Central memory CD4-positive, alpha-beta T cell (primary cell): Measurements from ENCODE around the gene NSMCE4A.
A peak's percentile ranks its signal among the peaks of the same experiment; 100 is the strongest.
"Not testable (repeated sequence)": the region's sequence is repeated elsewhere in the genome, so short reads cannot be mapped to it uniquely, and the experiment has no call there.

ENCODE experiments used
- DNase-seq: peaks from one replicate; pipeline ENCODE4 v3.0.0; 2022
- total RNA-seq, 3 experiments: gene quantifications; one replicate each; lab custom pipeline; 2026; lab: John Stamatoyannopoulos, UW

NSMCE4A gene, protein sequence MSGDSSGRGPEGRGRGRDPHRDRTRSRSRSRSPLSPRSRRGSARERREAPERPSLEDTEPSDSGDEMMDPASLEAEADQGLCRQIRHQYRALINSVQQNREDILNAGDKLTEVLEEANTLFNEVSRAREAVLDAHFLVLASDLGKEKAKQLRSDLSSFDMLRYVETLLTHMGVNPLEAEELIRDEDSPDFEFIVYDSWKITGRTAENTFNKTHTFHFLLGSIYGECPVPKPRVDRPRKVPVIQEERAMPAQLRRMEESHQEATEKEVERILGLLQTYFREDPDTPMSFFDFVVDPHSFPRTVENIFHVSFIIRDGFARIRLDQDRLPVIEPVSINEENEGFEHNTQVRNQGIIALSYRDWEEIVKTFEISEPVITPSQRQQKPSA
- 65.4 to 74.6 (median 69.6) reads per million in 3 experiments for total RNA-seq

DNA sequence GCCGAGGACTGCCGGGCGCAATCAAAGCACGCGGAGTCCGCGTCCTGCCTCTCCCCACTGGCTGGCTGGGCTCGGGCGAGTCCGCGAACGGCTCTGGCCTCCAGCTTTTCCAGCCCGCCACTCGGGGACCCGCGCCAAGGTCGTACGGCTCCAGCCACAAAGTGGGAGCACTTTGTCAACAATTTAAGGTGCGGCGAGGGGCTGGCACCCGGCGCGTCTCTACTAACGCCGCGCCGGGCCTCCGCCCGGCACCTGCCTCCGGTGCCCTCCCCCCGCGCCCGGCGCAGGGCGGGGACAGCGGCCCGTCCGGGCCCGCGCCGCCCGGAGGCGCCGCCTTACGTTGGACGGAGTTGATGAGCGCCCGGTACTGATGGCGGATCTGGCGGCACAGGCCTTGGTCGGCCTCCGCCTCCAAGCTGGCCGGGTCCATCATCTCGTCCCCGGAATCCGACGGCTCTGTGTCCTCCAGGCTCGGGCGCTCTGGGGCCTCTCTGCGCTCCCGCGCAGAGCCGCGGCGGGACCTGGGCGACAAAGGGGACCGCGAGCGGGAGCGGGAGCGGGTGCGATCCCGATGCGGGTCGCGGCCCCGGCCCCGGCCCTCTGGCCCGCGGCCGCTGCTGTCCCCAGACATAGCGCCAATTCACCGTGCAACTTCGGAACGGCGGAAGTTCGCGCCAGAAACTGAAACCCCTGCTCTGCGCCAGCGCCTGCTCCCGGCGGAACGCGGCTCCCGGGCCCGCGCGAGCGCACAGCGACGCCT is at the start of gene NSMCE4A:
TSS of gene NSMCE4A (minus strand) at position 683 of the 760 bp plus-strand sequence. CDS start at position 631, 52 bp downstream.
- DNase-seq: peak; percentile 56

DNA sequence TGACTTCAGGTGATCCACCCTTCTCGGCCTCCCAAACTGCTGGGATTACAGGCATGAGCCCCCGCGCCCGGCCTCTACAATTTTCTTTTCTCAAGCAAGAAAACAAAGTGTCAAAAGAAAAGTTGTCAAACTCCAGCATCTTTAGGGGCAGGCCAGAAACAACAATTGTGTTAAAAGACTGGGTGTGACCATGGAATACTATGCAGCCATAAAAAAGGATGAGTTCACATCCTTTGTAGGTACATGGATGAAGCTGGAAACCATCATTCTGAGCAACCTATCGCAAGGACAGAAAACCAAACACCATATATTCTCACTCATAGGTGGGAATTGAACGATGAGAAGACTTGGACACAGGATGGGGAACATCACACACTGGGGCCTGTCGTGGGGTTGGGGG is 48.2 kb upstream of the NSMCE4A start:
- not testable (repeated sequence) for DNase-seq

DNA sequence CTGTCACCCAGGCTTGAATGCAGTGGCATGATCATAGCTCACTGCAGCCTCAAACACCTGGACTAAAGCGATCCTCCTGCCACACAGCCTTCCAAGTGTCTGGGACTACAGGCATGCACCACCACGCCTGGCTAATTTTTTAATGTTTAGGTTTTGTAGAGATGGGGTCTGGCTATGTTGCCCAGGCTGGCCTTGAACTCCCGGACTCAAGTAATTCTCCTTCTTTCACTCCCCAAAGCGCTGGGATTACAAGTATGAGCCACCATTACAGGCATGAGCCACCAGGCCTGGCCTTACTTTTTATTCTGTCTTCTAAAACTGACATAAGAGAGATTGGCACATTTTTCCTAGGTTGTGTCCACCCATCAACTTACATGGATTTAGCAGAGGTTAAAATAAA is 47.3 kb upstream of the NSMCE4A start:
- no peak for DNase-seq

DNA sequence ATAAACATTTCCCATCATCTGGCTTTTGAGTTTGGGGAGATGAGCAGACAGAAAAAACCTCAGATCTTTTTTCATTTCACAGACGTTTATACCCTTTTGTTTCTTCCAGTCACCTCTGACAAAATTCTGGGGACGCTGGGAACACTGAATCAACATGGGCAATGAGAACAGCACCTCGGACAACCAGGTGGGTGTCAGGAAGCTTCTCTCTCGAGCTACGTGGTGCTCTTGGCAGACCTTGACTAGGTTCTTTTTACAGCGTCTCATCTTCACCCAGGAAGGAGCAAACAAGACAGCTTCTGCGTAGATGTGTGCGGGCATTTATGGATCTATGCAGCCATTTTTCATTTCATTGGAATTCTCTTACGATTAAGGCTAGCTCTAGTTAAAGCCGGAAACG is 46.8 kb upstream of the NSMCE4A start:
- no peak for DNase-seq

DNA sequence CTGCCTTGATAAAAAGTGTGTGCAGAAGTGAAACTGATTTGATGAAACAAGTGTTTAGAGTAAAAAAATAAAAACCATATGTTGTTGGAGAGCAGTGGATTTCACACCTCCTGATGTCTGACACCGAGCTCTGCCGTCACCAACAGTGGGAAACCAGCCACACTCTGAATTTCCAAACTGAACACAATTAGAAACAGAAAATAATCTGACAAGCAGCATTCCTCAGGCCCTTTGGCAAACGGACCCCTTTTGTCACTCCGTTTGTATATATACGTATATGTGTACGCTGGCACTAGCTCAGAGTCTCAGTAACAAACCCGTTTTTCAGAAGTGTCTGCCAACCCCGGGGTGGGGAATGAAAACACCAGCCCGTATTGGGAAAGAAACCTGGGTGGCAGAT is 46.4 kb upstream of the NSMCE4A start:
- DNase-seq: no peak

DNA sequence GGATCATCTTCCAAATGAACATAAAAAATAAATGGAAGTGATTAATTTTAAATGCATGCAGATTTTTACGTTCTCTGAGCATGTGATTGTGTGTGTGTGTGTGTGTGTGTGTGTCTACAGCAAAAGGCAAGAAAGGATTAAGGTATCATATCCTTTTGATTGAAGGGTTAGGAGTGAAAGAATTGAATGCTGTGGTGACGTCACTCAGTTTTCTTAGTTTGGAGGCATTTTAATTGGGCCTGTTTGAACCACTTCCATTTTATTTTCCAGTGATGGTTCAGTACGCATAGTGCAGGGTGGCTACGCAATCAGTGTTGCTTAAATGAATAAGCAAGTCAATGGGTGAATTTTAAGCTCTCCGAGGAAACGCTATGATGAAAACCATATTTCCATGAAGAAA is 45.2 kb upstream of the NSMCE4A start:
- no peak for DNase-seq

DNA sequence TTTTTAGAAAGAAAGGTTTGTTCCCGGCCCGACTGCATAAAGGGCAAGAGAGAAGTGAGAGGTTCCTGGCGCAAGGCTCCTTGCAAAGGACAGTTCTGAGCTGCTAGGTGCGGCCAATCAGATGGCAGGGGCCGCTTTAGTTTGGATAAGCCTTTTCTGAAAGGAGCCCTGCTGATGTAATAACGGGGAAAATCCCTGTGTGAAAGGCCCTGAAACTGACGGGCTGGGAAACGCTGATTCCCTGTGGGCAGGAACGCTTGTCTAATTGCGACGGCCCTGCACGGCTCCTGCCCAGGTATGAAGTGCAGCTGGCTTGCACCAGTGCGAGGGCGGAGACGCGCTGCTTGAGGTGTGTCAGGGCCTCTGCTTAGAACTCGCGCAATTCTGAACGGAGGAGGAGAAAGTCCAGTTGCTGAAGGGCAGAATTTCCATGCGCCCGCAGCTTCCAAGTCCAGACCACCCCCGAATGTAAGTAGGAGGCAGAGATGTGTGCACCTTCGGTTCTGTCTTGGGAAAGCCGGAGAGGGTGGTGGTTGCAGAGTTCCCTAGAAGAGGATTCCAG is 44.5 kb upstream of the NSMCE4A start:
- no peak for DNase-seq

DNA sequence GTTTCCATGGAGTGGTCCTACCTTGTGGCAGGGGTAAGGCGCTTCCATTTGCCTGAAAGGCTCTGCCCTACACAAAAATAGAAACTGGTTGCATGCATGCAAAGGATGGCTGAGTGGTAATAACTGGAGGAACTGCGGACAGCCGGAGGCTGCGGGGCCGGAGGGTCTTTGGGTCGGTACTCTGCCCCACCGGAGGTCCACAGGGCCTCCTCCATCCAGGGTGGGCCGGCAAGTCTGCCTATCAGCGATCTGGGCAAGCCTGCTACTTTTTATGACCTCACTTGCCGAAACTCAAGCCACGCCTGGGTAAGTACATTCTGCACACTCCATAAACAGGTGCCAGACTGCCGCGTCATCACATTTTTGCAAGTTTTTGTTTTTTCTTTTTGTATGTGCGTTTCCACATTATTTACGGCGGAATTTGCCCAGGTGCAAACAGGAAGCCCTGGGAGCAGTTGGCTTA is 44.0 kb upstream of the NSMCE4A start:
- DNase-seq: no peak

DNA sequence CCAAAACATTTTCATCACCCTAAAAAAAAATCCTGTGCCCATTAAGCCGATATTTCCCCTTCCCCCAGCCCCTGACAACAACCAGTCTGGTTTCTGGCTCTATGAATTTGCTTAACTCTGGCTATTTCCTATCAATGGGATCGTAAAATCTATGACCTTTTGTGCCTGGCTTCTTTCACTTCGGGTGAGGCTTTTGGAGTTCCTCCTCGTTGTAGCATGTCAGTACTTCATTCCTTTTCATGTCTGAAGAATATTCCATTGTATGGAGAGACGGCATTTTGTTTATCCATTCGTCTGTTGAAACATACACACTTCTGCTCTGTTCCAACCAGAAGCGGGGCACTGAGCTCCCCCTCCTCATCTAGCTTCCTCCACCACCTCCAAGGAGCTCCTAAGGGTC is 43.5 kb upstream of the NSMCE4A start:
- DNase-seq: no peak

DNA sequence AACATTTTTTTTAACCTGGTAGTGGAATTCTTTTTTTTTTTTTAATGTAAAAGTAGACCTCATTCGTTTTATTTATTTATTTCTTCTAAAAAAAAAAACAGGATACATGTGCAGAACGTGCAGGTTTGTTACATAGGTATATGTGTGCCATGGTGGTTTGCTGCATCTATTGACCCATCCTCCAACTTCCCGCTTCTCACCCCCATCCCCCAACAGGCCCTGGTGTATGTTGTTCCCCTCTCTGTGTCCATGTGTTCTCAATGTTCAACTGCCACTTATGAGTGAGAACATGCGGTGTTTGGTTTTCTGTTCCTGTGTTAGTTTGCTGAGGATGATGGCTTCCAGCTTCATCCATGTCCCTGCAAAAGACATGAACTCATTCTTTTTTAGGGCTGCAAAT is 42.9 kb upstream of the NSMCE4A start:
- not testable (repeated sequence) for DNase-seq

DNA sequence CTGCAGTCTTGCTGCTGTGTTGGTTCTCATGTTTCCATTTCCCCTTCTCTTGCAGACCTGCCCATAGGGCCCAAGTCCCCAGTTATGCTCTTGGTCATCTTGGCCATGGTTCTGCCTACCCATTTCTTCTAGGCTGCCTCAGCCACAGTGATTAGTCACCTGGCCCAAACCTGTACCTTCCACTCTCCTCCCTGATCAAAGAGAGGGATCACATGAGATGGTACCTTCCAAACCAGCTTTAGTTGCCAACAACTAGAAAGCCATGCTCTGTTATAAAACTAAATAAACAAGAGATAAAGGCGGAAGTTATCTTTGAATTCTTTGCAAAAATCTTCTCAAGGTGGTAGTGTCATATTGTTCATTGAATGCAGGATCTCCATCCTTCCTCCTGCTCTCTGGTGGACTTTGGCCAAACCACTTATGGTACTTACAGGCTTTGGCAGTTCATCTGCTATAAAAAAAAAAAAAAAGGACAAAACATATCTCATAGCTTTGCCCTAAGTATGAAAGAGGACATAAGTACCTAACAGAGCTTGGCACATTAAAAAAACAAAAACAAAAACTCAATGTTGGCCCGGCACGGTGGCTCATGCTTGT is 39.7 kb upstream of the NSMCE4A start:
- no peak for DNase-seq

DNA sequence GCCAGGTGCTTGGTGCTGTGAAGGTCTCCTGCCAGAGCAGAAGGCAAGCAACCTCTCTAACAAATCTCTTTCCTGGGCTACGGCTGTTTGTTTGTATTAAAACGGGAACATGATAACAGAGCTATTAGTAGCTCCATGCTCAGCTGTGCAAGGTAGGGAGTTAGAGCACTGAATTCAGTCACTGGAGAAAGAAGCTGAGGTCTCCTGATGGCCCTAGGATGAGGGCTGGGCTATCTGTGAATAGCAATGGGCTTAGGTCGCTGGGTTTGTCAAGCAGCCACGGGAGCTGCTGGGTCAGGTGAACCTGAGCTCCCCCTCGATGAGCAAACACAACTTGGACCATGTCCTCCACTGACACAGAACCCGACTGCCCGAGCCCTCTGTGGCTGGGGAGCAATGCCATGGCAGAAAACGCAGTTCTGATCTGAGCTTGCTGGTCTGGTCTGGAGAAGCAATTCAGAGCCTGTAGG is 38.3 kb upstream of the NSMCE4A start:
- DNase-seq: no peak

DNA sequence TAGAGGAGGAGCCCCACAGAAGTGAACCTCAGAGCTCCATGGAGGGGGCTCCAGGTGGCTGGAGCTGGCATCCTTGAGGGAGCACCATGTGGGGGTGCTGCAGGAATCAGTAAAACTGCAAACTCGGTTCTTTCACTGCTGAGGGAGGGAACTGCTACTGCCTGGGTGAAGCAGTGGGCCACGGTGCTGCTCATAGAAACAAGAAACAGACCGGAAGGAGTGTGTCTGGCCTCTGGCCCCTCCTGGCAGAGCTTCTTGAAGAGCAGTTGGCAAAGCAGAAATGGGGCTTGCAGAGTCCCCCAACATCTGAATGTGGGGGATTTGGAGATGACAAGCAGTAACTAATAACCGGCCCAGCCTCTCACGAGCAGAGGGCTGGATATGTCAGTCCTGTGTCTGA is 37.7 kb upstream of the NSMCE4A start:
- no peak for DNase-seq

DNA sequence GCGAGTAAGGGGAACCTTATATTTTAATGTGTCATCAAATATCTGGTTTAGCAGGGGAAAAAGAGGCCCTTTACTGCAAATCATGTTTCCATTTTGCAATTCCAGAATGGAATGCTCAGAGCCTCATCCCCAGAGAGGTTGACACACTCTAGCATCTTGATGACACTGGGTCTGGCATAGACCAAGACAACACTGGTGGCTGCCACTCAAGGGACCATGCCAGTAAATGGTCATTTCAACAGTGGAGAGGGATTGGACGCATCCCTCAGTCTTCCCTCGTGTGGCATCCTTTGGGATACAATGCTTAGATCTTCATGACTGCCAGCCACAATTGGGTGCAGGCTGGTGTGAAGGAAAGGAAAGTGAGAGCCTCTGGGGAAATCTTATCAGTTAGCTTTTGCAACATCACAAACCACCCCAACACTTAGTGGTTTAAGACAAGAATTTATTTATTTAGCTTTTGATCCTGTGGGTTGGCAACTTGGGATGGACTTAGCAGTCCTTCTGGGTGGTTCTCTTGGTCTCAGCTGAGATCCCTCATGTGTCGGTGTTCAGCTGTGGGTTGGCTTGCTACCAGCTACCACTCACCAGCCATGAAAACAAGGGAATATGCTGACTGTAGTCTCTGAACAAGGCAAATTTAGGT is 35.5 kb upstream of the NSMCE4A start:
- DNase-seq: no peak

DNA sequence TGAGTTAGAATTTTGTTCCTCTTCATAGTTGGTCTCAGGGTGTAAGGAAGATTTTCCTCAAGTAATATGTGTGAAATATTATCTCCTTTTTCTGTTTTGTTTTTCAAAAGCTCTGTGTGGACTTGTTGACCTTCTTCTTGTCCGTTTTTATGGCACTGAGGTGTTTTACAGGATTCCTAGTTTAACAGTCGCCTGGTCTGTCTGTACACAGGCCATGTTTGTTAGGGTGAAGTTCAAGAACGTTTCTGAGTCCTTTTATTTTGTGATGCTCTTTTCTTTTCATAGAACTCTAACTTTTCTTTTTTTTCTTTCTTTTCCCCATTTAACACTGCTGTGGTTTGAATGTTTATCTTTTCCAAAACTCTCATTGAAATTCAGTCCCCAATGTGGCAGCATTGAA is 32.4 kb upstream of the NSMCE4A start:
- DNase-seq: no peak

DNA sequence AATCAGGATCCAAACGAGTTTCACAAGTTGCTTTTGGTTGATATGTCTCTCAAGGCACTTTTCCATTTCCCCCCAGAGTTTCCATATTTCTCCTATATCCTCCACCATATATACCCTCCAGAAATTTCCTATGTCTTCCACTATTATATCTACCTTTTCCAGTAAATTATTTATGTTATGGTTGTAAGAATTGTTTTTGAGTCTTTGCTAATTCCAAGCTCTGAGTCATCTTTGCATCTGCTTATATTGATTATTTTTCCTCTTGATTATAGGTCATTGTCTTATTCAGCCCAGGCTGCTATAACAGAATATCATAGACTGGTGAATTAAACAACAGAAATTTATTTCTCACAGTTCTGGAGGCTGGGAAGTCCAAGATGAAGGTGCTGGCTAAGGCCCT is 26.7 kb upstream of the NSMCE4A start:
- no peak for DNase-seq

DNA sequence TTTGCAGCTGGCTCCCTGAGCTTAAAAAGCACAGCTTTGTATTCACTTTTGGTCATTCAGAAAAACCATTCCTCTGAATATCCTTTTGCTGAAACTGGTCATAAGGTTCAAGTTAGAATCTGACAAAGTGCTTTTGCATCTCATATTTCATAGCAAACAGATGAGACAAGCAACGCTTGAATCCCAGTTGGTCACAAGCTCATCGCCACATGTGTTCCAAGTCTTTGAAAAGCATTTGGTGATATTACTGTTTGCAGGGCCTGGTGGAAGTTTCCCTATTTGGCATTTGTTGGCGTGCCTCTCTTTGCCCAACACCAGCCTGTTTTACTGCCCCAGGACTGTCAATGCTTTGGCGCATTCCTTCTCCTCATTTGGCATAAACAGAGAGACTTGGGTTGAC is 24.3 kb upstream of the NSMCE4A start:
- no peak for DNase-seq

DNA sequence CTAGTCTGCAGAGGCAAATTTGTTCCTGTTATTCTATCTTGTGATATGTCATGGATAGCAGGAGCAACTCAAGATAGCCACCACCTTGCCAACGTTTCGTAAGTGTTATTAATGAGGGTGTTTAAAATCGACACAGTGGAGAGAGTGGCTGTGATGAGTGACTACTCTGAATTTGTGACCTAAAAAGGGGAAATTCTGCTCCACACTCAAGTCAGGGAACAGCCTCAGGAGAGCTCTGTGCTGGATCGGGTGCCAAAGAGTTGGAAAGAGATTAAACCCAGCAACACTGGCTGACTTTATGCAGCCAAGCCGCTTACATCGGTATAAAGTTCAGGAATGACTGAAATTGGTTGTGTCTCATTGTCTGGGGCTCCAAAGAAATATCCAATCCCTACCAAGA is 23.4 kb upstream of the NSMCE4A start:
- DNase-seq: no peak

DNA sequence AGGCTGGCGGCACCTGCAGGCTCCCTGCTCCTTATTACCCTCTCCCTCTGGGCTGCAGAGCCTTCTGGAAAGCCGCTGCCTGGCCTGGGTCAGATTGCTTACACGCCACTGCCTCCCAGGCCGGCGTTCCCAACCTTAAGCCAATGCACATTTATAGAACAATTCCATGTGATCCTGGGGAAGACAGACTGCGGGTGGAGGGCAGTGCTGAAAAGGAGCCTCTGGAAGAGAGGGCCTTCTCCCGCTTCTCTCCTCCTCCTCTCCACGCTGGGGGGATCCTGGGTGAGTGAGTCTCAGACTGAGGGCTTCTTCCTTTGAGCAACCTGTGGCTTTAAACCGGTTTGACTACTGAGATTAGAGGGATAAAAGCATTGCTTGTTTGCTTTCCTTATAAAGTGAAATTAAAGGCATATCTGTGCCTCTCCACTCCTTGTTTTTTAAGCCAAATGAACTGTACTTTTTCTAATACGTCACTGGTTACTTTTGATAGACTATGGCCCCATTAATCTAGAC is 19.5 kb upstream of the NSMCE4A start:
- DNase-seq: no peak

DNA sequence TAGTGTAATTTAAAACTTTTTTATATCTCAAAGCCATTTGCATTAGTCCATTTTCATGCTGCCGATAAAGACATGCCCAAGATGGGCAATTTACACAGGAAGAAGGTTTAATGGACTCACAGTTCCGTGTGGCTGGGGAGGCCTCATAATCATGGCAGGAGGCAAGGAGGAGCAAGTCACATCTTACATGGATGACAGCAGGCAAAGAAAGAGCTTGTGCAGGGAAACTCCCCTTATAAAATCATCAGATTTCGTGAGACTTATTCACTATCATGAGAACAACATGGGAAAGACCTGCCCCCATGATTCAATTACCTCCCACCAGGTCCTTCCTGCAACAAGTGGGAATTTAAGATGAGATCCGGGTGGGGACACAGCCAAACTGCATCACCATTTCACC is 16.7 kb upstream of the NSMCE4A start:
- not testable (repeated sequence) for DNase-seq

DNA sequence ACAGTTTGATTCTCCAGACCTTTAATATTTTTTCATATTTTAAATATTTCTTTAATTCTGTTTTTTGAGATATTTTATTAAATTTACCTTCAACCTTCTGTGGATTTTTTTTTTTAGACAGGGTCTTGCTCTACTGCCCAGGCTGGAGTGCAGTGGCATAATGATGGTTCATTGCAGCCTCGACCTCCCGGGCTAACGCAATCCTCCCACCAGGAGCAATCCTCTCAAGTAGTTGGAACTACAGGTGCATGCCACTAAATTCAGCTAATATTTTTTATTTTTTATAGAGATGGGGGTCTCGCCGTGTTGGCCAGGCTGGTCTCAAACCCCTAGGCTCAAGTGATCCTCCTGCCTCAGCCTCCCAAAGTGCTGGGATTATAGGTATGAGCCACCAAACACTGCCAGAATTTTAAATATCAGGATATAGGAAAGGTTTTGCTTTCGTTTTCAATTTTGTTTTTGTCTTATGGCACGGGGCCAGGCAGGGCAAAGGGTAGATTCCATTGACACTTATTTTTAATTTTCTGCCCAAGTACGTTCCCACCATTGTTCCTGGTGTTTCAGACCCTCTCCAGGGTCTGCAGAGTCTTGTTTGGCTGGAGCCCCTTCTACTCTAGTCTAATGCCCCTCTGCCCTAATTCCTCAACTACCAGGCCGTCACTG is 15.1 kb upstream of the NSMCE4A start:
- DNase-seq: no peak
